ENCODE measurements around the gene TRIM51. TPM values are rescaled to one million over a fixed set of nuclear protein-coding genes. Genes with fewer than 3 reads are reported as not detected.

TRIM51 gene
- total RNA-seq, 3 donors from 2014 or later (not counting 1 experiment from before 2014, with no cell fraction given): 0.25 to 8.5 TPM; not detected in 1

GRCh38 chr11:55895216-55895615, 12.1 kb downstream of the TRIM51 start:
- ATAC-seq (no peak), DNase-seq (no peak)
- H3K27ac ChIP-seq (ENCODE audit: low read length): no peak overlapping the region
- 68% methylated on average over 8 of the region's 8 CpGs for WGBS (ENCODE audit: insufficient coverage)
- H3K4me3 ChIP-seq (ENCODE audit: low read length): no peak overlapping the region
- TF ChIP-seq, protein P1, sequence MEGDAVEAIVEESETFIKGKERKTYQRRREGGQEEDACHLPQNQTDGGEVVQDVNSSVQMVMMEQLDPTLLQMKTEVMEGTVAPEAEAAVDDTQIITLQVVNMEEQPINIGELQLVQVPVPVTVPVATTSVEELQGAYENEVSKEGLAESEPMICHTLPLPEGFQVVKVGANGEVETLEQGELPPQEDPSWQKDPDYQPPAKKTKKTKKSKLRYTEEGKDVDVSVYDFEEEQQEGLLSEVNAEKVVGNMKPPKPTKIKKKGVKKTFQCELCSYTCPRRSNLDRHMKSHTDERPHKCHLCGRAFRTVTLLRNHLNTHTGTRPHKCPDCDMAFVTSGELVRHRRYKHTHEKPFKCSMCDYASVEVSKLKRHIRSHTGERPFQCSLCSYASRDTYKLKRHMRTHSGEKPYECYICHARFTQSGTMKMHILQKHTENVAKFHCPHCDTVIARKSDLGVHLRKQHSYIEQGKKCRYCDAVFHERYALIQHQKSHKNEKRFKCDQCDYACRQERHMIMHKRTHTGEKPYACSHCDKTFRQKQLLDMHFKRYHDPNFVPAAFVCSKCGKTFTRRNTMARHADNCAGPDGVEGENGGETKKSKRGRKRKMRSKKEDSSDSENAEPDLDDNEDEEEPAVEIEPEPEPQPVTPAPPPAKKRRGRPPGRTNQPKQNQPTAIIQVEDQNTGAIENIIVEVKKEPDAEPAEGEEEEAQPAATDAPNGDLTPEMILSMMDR (IDR thresholded peaks at IDR 0.05): no peak
- no peaks in the 10 kb centered on the region for H3K4me1 Mint-ChIP-seq
- no peaks in the 10 kb centered on the region for H3K4me1 ChIP-seq (ENCODE audit: control insufficient read depth, insufficient read depth, low read length)
- peaks cover 7 to 13% of the 10 kb centered on the region in 2 donors for H3K9me3 Mint-ChIP-seq
- peaks cover 6% of the 10 kb centered on the region for H3K9me3 ChIP-seq (ENCODE audit: control insufficient read depth, insufficient read depth, low read length)
- H3K4me3 Mint-ChIP-seq: no peak overlapping the region
- no peak overlapping the region for H3K27ac Mint-ChIP-seq
- H3K36me3 ChIP-seq (ENCODE audit: control insufficient read depth, insufficient read depth, low read length): no peaks in the 10 kb centered on the region
- H3K27me3 Mint-ChIP-seq (ENCODE audit: low read depth in 2 of 2): no peaks in the 10 kb centered on the region
- H3K27me3 ChIP-seq (ENCODE audit: control insufficient read depth, insufficient read depth, low read length): no peaks in the 10 kb centered on the region
- intact Hi-C loops (cut with micrococcal nuclease): no loop called here
- H3K36me3 Mint-ChIP-seq: no peaks in the 10 kb centered on the region

- H3K36me3 ChIP-seq (ENCODE audit: control insufficient read depth, insufficient read depth, low read length): no peaks in the 10 kb centered on the region
- no peaks in the 10 kb centered on the region for H3K9me3 ChIP-seq (ENCODE audit: control insufficient read depth, insufficient read depth, low read length)
- no peaks in the 10 kb centered on the region for H3K4me1 ChIP-seq (ENCODE audit: control insufficient read depth, insufficient read depth, low read length)
- Mint-ChIP-seq H3K4me1 (no peaks in the 10 kb centered on the region), H3K27me3 (ENCODE audit: low read depth in 2 of 2) (no peaks in the 10 kb centered on the region), H3K36me3 (no peaks in the 10 kb centered on the region), H3K4me3 (no peak overlapping the region), H3K27ac (no peak overlapping the region), H3K9me3 (peaks cover 11 to 19% of the 10 kb centered on the region in 2 donors)
- intact Hi-C loops (cut with micrococcal nuclease): no loop called here
- no peak for DNase-seq
- no peak for ATAC-seq
- no peak overlapping the region for H3K4me3 ChIP-seq (ENCODE audit: low read length)
- TF ChIP-seq, protein P1 (IDR thresholded peaks at IDR 0.05): no peak
- WGBS (ENCODE audit: insufficient coverage): 23% methylated on average over 2 of the region's 2 CpGs
- no peak overlapping the region for H3K27ac ChIP-seq (ENCODE audit: low read length)
- no peaks in the 10 kb centered on the region for H3K27me3 ChIP-seq (ENCODE audit: control insufficient read depth, insufficient read depth, low read length)
Measured at GRCh38 chr11:55902308-55902707, 19.2 kb downstream of the TRIM51 start.

DNA sequence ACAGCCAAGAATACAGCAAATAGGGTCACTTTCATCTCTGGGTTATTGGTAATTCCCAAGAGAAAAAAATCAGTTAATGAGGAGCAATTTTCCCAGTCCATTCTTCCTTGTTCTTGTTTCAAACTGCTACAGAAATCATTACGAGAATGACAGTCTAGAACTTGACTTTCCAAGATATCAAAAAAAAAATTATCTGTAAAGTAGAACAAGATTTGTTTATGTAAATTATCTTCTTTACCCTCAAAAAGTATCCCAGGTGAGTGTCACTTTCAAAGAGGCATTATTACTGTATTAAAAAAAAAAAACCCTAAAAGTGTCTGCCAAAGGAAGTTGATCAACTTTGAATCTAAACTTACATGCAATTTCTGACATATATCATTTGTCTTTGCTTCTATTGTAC, 31.4 kb downstream of the TRIM51 start, which contains the start of gene OR5W2:
TSS of gene OR5W2 (minus strand) at position 101 of the 400 bp plus-strand sequence. CDS start at position 101, 0 bp downstream.
- intact Hi-C loops (cut with micrococcal nuclease): no loop called here
- H3K4me3 ChIP-seq (ENCODE audit: low read length): no peak within 1 kb of the TSS

More for the DNA sequence above, 31.4 kb downstream of the TRIM51 start, which contains the start of gene OR5W2:
- Histone ChIP-seq H3K27me3 (ENCODE audit: control insufficient read depth, insufficient read depth, low read length) (no peaks in the 10 kb centered on the region), H3K4me1 (ENCODE audit: control insufficient read depth, insufficient read depth, low read length) (no peaks in the 10 kb centered on the region), H3K27ac (ENCODE audit: low read length) (no peak within 1 kb of the TSS), H3K36me3 (ENCODE audit: control insufficient read depth, insufficient read depth, low read length) (no peaks in the 10 kb centered on the region), H3K9me3 (ENCODE audit: control insufficient read depth, insufficient read depth, low read length) (peaks cover 4% of the 10 kb centered on the region)
- ATAC-seq (no peak), DNase-seq (no peak)
- no peak within 1 kb of the TSS for H3K4me3 Mint-ChIP-seq
- TF ChIP-seq, protein P1 (IDR thresholded peaks at IDR 0.05): no peak
- no peaks in the 10 kb centered on the region for H3K4me1 Mint-ChIP-seq
- H3K27me3 Mint-ChIP-seq (ENCODE audit: low read depth in 2 of 2): no peaks in the 10 kb centered on the region
- no peaks in the 10 kb centered on the region for H3K36me3 Mint-ChIP-seq
- H3K9me3 Mint-ChIP-seq: peaks cover 7 to 14% of the 10 kb centered on the region in 2 donors
- no CpG with 5 or more reads among the region's 1 CpG for WGBS (ENCODE audit: insufficient coverage)
- no peak within 1 kb of the TSS for H3K27ac Mint-ChIP-seq
